ENCODE results near the gene PLA2G4D. TPM values are rescaled to one million over a fixed set of nuclear protein-coding genes. Genes with fewer than 3 reads are reported as not detected.

Gene PLA2G4D
- total and polyA plus RNA-seq, 2 experiments from 2014 or later, result 0.07 to 0.15 TPM

DNA sequence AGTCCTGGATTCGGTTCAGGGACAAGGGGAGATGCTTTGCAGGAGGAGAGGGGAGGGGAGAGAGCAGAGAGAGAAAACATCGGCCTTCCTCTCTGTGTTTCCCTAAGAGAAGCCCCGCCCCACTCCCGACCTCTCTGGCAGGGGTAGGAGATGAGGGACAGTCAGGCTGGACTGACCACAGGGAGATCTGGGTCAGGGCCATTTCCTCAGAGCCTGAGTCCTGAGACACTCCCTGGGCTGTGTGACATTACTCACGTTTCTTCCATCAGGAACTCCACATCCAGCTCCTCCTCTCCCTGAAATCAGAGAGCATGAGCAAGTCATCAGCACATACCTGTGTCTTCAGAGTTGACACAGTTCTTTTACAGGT lies 9.1 kb downstream of the PLA2G4D start:
- Histone ChIP-seq H4K20me1 (replicated peaks; ENCODE audit: insufficient read depth) (no peaks in the 10 kb centered on the region), H3F3A (replicated peaks; ENCODE audit: low read depth) (no peaks in the 10 kb centered on the region), H3K27me3 (ENCODE audit: insufficient read depth) (no peaks in the 10 kb centered on the region), H3K4me3 (no peak overlapping the region), H3K9me2 (ENCODE audit: insufficient read depth) (no peaks in the 10 kb centered on the region), H3K79me2 (replicated peaks; ENCODE audit: insufficient read depth) (no peaks in the 10 kb centered on the region), H3K27ac (ENCODE audit: low read depth) (no peak overlapping the region), H3K4me1 (ENCODE audit: insufficient read depth) (peaks cover 8% of the 10 kb centered on the region), H2AFZ (peak overlapping the region; percentile 84), H3K36me3 (ENCODE audit: insufficient read depth) (no peaks in the 10 kb centered on the region), H3K4me2 (no peak overlapping the region; the same call in 1 of the 2 replicates)
- ATAC-seq (no peak), DNase-seq (ENCODE audit: low spot score) (peak; percentile 35)
- Mint-ChIP-seq H3K36me3 (ENCODE audit: low read depth) (no peaks in the 10 kb centered on the region), H3K4me1 (peaks cover 21% of the 10 kb centered on the region), H3K4me3 (no peak overlapping the region), H3K27ac (no peak overlapping the region), H3K9me3 (no peaks in the 10 kb centered on the region; the same call in 2 of the 3 replicates), H3K27me3 (ENCODE audit: insufficient read depth, low read depth, poor library complexity) (peaks cover 13% of the 10 kb centered on the region)
- TF ChIP-seq STAT1 (IDR thresholded peaks at IDR 0.05; ENCODE audit: unreplicated experiment), result no peak
- no peak for TF ChIP-seq EZH2phosphoT487 (IDR thresholded peaks at IDR 0.05; ENCODE audit: unreplicated experiment)
- no peak for TF ChIP-seq POLR2AphosphoS5 (IDR thresholded peaks at IDR 0.05; ENCODE audit: low read depth)
- TF ChIP-seq CREB1 (CRISPR knock-in tag; IDR thresholded peaks at IDR 0.05; ENCODE audit: low read depth), result no peak
- no peak for TF ChIP-seq EZH2 (IDR thresholded peaks at IDR 0.05; ENCODE audit: low read depth, unreplicated experiment)
- TF ChIP-seq, protein P1, sequence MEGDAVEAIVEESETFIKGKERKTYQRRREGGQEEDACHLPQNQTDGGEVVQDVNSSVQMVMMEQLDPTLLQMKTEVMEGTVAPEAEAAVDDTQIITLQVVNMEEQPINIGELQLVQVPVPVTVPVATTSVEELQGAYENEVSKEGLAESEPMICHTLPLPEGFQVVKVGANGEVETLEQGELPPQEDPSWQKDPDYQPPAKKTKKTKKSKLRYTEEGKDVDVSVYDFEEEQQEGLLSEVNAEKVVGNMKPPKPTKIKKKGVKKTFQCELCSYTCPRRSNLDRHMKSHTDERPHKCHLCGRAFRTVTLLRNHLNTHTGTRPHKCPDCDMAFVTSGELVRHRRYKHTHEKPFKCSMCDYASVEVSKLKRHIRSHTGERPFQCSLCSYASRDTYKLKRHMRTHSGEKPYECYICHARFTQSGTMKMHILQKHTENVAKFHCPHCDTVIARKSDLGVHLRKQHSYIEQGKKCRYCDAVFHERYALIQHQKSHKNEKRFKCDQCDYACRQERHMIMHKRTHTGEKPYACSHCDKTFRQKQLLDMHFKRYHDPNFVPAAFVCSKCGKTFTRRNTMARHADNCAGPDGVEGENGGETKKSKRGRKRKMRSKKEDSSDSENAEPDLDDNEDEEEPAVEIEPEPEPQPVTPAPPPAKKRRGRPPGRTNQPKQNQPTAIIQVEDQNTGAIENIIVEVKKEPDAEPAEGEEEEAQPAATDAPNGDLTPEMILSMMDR (conservative IDR thresholded peaks at IDR 0.05; ENCODE audit: low read depth in 2 of 2), result no peak
- TF ChIP-seq NANOG (IDR thresholded peaks at IDR 0.05; ENCODE audit: borderline replicate concordance), result no peak
- TF ChIP-seq, protein P2, sequence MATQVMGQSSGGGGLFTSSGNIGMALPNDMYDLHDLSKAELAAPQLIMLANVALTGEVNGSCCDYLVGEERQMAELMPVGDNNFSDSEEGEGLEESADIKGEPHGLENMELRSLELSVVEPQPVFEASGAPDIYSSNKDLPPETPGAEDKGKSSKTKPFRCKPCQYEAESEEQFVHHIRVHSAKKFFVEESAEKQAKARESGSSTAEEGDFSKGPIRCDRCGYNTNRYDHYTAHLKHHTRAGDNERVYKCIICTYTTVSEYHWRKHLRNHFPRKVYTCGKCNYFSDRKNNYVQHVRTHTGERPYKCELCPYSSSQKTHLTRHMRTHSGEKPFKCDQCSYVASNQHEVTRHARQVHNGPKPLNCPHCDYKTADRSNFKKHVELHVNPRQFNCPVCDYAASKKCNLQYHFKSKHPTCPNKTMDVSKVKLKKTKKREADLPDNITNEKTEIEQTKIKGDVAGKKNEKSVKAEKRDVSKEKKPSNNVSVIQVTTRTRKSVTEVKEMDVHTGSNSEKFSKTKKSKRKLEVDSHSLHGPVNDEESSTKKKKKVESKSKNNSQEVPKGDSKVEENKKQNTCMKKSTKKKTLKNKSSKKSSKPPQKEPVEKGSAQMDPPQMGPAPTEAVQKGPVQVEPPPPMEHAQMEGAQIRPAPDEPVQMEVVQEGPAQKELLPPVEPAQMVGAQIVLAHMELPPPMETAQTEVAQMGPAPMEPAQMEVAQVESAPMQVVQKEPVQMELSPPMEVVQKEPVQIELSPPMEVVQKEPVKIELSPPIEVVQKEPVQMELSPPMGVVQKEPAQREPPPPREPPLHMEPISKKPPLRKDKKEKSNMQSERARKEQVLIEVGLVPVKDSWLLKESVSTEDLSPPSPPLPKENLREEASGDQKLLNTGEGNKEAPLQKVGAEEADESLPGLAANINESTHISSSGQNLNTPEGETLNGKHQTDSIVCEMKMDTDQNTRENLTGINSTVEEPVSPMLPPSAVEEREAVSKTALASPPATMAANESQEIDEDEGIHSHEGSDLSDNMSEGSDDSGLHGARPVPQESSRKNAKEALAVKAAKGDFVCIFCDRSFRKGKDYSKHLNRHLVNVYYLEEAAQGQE (IDR thresholded peaks at IDR 0.05; ENCODE audit: unreplicated experiment), result no peak
- no peak for TF ChIP-seq ZNF331 (CRISPR knock-in tag; IDR thresholded peaks at IDR 0.05; ENCODE audit: low read depth)
- TF ChIP-seq, protein P3, sequence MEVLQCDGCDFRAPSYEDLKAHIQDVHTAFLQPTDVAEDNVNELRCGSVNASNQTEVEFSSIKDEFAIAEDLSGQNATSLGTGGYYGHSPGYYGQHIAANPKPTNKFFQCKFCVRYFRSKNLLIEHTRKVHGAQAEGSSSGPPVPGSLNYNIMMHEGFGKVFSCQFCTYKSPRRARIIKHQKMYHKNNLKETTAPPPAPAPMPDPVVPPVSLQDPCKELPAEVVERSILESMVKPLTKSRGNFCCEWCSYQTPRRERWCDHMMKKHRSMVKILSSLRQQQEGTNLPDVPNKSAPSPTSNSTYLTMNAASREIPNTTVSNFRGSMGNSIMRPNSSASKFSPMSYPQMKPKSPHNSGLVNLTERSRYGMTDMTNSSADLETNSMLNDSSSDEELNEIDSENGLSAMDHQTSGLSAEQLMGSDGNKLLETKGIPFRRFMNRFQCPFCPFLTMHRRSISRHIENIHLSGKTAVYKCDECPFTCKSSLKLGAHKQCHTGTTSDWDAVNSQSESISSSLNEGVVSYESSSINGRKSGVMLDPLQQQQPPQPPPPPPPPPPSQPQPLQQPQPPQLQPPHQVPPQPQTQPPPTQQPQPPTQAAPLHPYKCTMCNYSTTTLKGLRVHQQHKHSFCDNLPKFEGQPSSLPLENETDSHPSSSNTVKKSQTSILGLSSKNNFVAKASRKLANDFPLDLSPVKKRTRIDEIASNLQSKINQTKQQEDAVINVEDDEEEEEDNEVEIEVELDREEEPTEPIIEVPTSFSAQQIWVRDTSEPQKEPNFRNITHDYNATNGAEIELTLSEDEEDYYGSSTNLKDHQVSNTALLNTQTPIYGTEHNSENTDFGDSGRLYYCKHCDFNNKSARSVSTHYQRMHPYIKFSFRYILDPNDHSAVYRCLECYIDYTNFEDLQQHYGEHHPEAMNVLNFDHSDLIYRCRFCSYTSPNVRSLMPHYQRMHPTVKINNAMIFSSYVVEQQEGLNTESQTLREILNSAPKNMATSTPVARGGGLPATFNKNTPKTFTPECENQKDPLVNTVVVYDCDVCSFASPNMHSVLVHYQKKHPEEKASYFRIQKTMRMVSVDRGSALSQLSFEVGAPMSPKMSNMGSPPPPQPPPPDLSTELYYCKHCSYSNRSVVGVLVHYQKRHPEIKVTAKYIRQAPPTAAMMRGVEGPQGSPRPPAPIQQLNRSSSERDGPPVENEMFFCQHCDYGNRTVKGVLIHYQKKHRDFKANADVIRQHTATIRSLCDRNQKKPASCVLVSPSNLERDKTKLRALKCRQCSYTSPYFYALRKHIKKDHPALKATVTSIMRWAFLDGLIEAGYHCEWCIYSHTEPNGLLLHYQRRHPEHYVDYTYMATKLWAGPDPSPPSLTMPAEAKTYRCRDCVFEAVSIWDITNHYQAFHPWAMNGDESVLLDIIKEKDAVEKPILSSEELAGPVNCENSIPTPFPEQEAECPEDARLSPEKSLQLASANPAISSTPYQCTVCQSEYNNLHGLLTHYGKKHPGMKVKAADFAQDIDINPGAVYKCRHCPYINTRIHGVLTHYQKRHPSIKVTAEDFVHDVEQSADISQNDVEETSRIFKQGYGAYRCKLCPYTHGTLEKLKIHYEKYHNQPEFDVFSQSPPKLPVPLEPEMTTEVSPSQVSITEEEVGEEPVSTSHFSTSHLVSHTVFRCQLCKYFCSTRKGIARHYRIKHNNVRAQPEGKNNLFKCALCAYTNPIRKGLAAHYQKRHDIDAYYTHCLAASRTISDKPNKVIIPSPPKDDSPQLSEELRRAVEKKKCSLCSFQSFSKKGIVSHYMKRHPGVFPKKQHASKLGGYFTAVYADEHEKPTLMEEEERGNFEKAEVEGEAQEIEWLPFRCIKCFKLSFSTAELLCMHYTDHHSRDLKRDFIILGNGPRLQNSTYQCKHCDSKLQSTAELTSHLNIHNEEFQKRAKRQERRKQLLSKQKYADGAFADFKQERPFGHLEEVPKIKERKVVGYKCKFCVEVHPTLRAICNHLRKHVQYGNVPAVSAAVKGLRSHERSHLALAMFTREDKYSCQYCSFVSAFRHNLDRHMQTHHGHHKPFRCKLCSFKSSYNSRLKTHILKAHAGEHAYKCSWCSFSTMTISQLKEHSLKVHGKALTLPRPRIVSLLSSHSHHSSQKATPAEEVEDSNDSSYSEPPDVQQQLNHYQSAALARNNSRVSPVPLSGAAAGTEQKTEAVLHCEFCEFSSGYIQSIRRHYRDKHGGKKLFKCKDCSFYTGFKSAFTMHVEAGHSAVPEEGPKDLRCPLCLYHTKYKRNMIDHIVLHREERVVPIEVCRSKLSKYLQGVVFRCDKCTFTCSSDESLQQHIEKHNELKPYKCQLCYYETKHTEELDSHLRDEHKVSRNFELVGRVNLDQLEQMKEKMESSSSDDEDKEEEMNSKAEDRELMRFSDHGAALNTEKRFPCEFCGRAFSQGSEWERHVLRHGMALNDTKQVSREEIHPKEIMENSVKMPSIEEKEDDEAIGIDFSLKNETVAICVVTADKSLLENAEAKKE (CRISPR knock-in tag; IDR thresholded peaks at IDR 0.05), result no peak
- TF ChIP-seq ZNF114 (CRISPR knock-in tag; IDR thresholded peaks at IDR 0.05), result no peak
- TF ChIP-seq JUNB (IDR thresholded peaks at IDR 0.05; ENCODE audit: unreplicated experiment), result no peak
- TF ChIP-seq, protein P4, sequence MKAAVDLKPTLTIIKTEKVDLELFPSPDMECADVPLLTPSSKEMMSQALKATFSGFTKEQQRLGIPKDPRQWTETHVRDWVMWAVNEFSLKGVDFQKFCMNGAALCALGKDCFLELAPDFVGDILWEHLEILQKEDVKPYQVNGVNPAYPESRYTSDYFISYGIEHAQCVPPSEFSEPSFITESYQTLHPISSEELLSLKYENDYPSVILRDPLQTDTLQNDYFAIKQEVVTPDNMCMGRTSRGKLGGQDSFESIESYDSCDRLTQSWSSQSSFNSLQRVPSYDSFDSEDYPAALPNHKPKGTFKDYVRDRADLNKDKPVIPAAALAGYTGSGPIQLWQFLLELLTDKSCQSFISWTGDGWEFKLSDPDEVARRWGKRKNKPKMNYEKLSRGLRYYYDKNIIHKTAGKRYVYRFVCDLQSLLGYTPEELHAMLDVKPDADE (IDR thresholded peaks at IDR 0.05), result no peak
